HG03442 (cell line): ENCODE measurements around the gene STOX2.
"Not testable (repeated sequence)": the region's sequence is repeated elsewhere in the genome, so short reads cannot be mapped to it uniquely, and the experiment has no call there.

Experiments
- ATAC-seq: cut with Tn5 transposase; IDR thresholded peaks from one replicate; pipeline ENCODE4 v1.9.1; 2021; ENCODE audit warnings: mild to moderate bottlenecking, moderate library complexity; ENCODE audit not compliant: unreplicated experiment

STOX2 gene

GRCh38 chr4:184016759-184017668 is 111.9 kb downstream of the STOX2 start:
- ATAC-seq: no peak

- no peak for ATAC-seq
Measured at GRCh38 chr4:184019076-184019475, 114.0 kb downstream of the STOX2 start.

DNA sequence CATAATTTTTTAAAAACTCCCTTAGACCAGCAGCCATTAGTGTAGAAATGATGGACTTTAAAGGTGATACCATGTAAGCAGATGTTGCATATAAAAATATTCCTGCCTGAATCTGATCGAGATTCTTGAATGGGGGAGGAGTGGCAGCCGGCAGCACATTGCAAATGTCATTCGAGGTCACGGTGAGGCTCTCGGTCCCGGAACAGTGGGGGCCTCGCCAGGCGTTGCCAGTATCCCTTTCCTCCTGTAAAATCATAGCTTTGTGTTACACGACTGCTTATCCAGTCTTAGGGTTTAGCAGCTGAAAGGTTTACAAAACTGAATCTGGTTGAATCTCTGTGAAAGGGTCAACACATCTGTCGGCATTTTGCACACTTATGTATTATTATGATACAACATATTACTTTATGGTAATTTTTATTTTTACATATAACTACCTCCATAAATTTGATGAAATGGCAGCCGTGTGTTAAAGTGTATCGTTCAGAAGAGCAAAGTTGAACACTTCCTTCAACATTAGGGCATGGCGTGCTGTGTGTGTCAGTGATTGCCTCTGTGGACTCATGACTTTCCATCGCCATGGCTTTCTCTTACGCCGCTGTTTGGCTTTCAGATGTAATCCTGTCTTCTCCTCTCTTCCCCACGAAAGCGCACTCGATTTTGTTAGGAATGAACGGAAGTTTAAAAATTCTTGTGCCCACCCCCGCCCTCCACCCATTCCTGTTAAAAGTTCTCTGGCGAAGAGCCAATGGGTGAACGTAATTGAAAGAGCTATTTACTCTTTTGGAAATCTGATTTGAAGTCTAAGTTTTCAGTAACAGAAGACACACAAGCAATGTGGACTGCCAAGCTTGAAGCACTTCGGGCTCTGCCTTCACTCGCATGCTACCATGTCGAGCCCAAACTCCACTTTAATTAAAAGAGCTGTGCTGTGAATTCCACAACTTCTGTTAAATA is 114.8 kb downstream of the STOX2 start:
- ATAC-seq: no peak

GRCh38 chr4:184021389-184021788 is 116.3 kb downstream of the STOX2 start:
- ATAC-seq: no peak

DNA sequence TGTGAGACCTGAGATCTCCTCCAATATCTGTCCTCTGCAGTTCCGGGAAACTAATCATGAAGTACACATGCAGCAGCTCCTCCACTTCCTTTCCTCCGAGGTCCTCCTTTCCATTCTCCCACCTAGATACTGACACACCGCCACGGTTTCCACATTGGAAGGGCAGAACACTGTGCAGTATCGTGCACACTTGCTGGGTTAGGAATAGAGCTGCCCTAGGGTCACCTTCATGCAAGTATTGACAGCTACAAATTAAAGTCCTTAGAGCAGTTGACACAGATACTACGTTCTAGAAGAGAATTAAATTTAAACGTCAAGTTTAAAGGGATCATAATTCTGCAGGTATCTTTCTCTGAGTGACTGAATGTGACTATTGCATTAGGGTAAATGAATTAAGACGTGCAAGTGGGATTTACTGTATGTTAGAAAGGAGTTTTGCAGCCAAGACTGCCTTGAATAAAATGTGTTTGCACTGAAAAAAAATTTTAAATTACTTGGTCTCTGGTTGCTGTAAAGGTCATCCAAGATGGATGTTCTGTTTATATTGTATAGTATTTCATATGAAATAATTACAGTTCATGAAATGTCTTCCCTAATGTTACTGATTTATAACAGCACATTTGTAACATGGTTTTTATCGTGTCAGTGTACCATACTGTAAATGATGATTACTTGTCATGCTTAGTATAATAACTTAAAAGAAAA is 117.7 kb downstream of the STOX2 start:
- no peak for ATAC-seq

DNA sequence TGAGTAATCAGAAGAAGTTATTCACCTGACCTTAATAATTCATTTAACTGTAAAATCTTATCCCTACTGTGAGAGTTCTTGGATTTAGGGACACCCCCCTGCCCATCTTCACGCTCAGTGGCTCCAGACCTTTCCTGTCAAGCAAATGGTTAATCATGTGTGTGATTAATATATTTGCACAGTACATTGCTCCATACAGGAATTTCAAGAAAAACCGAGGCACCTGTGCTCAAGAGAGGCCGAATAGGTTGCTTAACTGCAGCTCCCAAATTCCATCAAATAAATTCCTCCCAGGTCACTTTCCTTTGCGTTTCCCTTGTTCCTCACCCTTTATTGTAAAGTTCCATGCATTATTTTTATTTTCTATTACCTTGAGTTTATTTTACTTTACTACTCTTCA is 119.5 kb downstream of the STOX2 start:
- ATAC-seq: no peak

GRCh38 chr4:184028561-184029374 is 123.7 kb downstream of the STOX2 start:
- ATAC-seq: no peak

GRCh38 chr4:184030036-184030435 is 124.9 kb downstream of the STOX2 start:
- no peak for ATAC-seq

DNA sequence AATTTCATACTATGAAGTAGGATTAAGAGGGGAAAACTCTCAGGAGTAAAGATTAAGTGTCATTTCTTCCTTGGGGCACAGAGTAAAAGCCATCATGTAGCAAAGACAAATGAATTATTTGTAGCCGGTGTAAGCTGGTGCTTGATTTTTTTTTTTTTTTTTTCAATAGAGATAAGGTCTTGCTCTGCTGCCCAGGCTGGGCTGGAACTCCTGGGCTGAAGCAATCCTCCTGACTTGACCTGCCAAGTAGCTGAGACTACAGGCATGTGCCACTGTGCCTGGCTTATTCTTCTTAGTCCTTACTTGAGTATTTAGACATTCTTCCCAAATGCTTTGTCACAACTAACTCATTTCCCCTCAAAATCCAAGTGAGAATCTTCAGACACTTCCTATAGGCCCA is 125.7 kb downstream of the STOX2 start:
- ATAC-seq: no peak

- ATAC-seq: no peak
Measured at GRCh38 chr4:184032091-184032490, 127.0 kb downstream of the STOX2 start.

- ATAC-seq: no peak
Measured at GRCh38 chr4:184039963-184040383, 134.9 kb downstream of the STOX2 start.

GRCh38 chr4:184041156-184041555 is 136.0 kb downstream of the STOX2 start:
- ATAC-seq: no peak

GRCh38 chr4:184046148-184046547 is 141.0 kb downstream of the STOX2 start:
- ATAC-seq: no peak

GRCh38 chr4:184051262-184051661 is 146.2 kb downstream of the STOX2 start:
- not testable (repeated sequence) for ATAC-seq

DNA sequence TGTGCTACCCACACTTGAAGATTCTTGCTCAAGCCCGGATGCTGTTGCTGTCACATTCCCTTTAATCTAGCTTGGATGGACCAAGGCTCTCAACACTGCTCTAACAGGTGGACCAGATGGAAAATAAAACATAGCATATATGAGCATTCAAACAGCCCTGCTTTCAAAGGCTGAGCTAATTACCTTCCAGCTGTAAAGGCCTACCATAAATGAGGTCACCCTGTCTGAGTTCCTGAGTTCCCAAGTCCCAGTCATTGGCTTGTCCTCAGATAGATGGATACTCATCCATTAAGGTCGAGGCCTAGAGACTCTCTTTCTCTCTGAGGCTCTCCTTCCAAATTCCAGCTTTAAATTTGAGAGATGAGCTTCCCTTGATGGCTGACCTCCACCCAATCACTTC is 147.5 kb downstream of the STOX2 start:
- ATAC-seq: no peak

GRCh38 chr4:184053434-184053833 is 148.3 kb downstream of the STOX2 start:
- no peak for ATAC-seq

DNA sequence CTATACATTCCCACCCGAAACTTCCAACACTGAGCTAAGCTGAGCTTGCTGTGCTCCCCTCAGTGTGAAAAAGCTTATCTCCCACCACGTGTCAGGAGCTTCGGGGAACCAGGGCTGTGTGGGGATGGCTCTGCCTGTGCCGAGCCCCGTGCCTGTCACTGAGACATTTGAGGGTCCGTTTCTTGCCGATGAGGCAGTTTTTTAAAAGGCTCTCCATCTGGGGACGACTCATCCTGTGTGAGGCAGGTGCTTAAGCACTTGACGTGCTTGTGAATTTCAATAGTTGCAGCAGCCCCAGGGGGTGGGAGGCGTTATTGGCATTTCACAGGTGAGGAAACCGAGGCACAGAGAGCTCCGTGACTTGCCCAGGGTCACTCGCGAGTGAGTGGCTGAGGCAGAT is 151.8 kb downstream of the STOX2 start:
- ATAC-seq: no peak

- no peak for ATAC-seq
Measured at GRCh38 chr4:184058026-184058425, 152.9 kb downstream of the STOX2 start.

- ATAC-seq: no peak
Measured at GRCh38 chr4:184059099-184059498, 154.0 kb downstream of the STOX2 start.

DNA sequence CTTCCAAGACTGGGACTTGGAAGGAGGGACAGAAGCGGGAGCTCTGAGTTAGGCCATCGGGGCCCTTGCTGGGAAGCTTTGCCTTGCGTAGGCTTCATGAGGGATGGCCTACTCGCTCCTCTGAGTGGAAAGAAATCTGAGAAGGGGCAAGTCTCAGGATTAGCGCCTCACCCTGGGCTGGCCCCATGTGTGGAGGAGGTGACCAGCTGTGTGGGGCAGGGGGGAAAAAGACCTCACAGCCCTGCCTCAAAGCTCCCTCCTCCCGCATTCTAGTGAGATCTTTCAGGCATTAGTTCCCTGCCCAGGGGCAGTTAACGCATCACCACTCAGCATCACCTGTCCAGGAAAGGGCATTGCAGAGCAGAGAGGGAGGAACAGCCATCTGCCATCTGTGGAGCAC is 156.5 kb downstream of the STOX2 start:
- no peak for ATAC-seq
